OCI-LY1 (cell line): ENCODE results near the gene SYNE1.

Experiments used
- H2AFZ ChIP-seq: fragments of 200-600 bp; sonication (generic), shearing (Covaris generic); 2 replicates; pipeline ENCODE4 v1.6.0; 2014; ENCODE audit warnings: antibody characterized with exemption, mild to moderate bottlenecking, low read length
- H3F3A ChIP-seq: fragments of 200-600 bp; sonication (generic), shearing (Covaris generic); 2 replicates; pipeline ENCODE4 v1.6.0; 2014; ENCODE audit warnings: mild to moderate bottlenecking, antibody characterized with exemption, low read length, moderate library complexity; ENCODE audit not compliant: insufficient read depth
- H3K27ac ChIP-seq: fragments of 200-600 bp; sonication (generic); 2 replicates; pipeline ENCODE4 v1.5.1; 2014; ENCODE audit warnings: low read length, mixed run types, mild to moderate bottlenecking, low read depth; ENCODE audit not compliant: poor library complexity, severe bottlenecking
- H3K27me3 ChIP-seq: fragments of 200-600 bp; sonication (generic); 2 replicates; pipeline ENCODE4 v1.6.0; 2014; ENCODE audit warnings: antibody characterized with exemption, mild to moderate bottlenecking, low read length, moderate library complexity; ENCODE audit not compliant: insufficient read depth
- H3K36me3 ChIP-seq: fragments of 200-600 bp; sonication (generic); 2 replicates; pipeline ENCODE4 v1.6.1; 2014; ENCODE audit warnings: mild to moderate bottlenecking, antibody characterized with exemption, low read length, moderate library complexity, mixed read lengths; ENCODE audit not compliant: insufficient read depth
- H3K4me1 ChIP-seq: fragments of 200-600 bp; sonication (generic); 2 replicates; pipeline ENCODE4 v1.5.1; 2014; ENCODE audit warnings: mild to moderate bottlenecking, low read length, moderate library complexity; ENCODE audit not compliant: insufficient read depth, severe bottlenecking
- H3K4me2 ChIP-seq: fragments of 200-600 bp; sonication (generic), shearing (Covaris generic); 2 replicates; pipeline ENCODE4 v1.6.1; 2014; ENCODE audit warnings: low read length
- H3K4me3 ChIP-seq: fragments of 200-600 bp; sonication (generic); 2 replicates; pipeline ENCODE4 v1.5.1; 2014; ENCODE audit warnings: low read length, low read depth, mild to moderate bottlenecking, mixed read lengths; ENCODE audit not compliant: poor library complexity, severe bottlenecking
- H3K79me2 ChIP-seq: fragments of 200-600 bp; shearing (Covaris generic); 2 replicates; pipeline ENCODE4 v1.6.1; 2016; ENCODE audit warnings: mixed run types, low read length, mixed read lengths; ENCODE audit not compliant: insufficient read depth
- H3K9ac ChIP-seq: fragments of 200-600 bp; sonication (generic), shearing (Covaris generic); 2 replicates; pipeline ENCODE4 v1.6.1; 2014; ENCODE audit warnings: mild to moderate bottlenecking, low read length, mixed read lengths
- H3K9me2 ChIP-seq: fragments of 200-600 bp; sonication (generic), shearing (Covaris generic); 2 replicates; pipeline ENCODE4 v1.6.1; 2014; ENCODE audit warnings: low read depth, mild to moderate bottlenecking, low read length, mixed read lengths
- H3K9me3 ChIP-seq: fragments of 200-600 bp; shearing (Covaris generic); 2 replicates; pipeline ENCODE4 v1.6.1; 2014; ENCODE audit warnings: low read length, mixed read lengths
- H4K20me1 ChIP-seq: fragments of 200-600 bp; sonication (generic), shearing (Covaris generic); 2 replicates; pipeline ENCODE4 v1.6.0; 2016; ENCODE audit warnings: mild to moderate bottlenecking, low read length; ENCODE audit not compliant: insufficient read depth
- CTCF ChIP-seq: fragments of 200-600 bp; sonication (generic), shearing (Covaris generic); IDR thresholded peaks from 2 replicates; pipeline ENCODE4 v1.5.1; 2017; ENCODE audit warnings: mild to moderate bottlenecking, antibody characterized with exemption, low read length, moderate library complexity, mixed read lengths
- EZH2 ChIP-seq: fragments of 200-600 bp; sonication (generic), shearing (Covaris generic); IDR thresholded peaks from 2 replicates; pipeline ENCODE4 v1.8.0; 2017; ENCODE audit warnings: borderline replicate concordance, mixed run types, mild to moderate bottlenecking, antibody characterized with exemption, low read length, moderate library complexity, mixed read lengths

Gene SYNE1

GRCh38 chr6:152314483-152314832, 322.7 kb downstream of the SYNE1 start:
- H3K27me3 ChIP-seq: no peaks in the 10 kb centered on the region
- H3K4me1 ChIP-seq: peaks cover 8% of the 10 kb centered on the region
- no peaks in the 10 kb centered on the region for H3K9me3 ChIP-seq
- TF ChIP-seq CTCF (no peak), EZH2 (no peak)
- H3K9ac ChIP-seq: no peak overlapping the region
- no peaks in the 10 kb centered on the region for H3K79me2 ChIP-seq
- no peaks in the 10 kb centered on the region; the same call in 1 of the 2 replicates for H3K36me3 ChIP-seq
- no peak overlapping the region for H2AFZ ChIP-seq
- no peaks in the 10 kb centered on the region for H3F3A ChIP-seq
- H3K9me2 ChIP-seq: no peaks in the 10 kb centered on the region
- no peaks in the 10 kb centered on the region for H4K20me1 ChIP-seq
- H3K4me2 ChIP-seq: no peak overlapping the region
- no peak overlapping the region for H3K4me3 ChIP-seq
- no peak overlapping the region for H3K27ac ChIP-seq

GRCh38 chr6:152313542-152314482, 323.4 kb downstream of the SYNE1 start:
- H3K9ac ChIP-seq: no peak overlapping the region
- no peaks in the 10 kb centered on the region for H3K9me2 ChIP-seq
- no peaks in the 10 kb centered on the region for H3K9me3 ChIP-seq
- H3K4me3 ChIP-seq: no peak overlapping the region
- no peak overlapping the region for H3K27ac ChIP-seq
- no peaks in the 10 kb centered on the region; the same call in 1 of the 2 replicates for H3K36me3 ChIP-seq
- H3F3A ChIP-seq: no peaks in the 10 kb centered on the region
- no peak overlapping the region for H2AFZ ChIP-seq
- no peaks in the 10 kb centered on the region for H3K27me3 ChIP-seq
- H3K79me2 ChIP-seq: no peaks in the 10 kb centered on the region
- peaks cover 8% of the 10 kb centered on the region for H3K4me1 ChIP-seq
- no peak for TF ChIP-seq EZH2
- TF ChIP-seq CTCF: no peak
- H3K4me2 ChIP-seq: no peak overlapping the region
- H4K20me1 ChIP-seq: no peaks in the 10 kb centered on the region

GRCh38 chr6:152312434-152312833, 324.7 kb downstream of the SYNE1 start:
- H3K36me3 ChIP-seq: no peaks in the 10 kb centered on the region; the same call in 1 of the 2 replicates
- no peak overlapping the region for H3K9ac ChIP-seq
- no peaks in the 10 kb centered on the region for H3K9me3 ChIP-seq
- no peaks in the 10 kb centered on the region for H3K79me2 ChIP-seq
- H3K4me3 ChIP-seq: no peak overlapping the region
- no peak overlapping the region for H3K4me2 ChIP-seq
- H3K4me1 ChIP-seq: peaks cover 8% of the 10 kb centered on the region
- H3K9me2 ChIP-seq: no peaks in the 10 kb centered on the region
- TF ChIP-seq CTCF: no peak
- no peak for TF ChIP-seq EZH2
- H3K27ac ChIP-seq: no peak overlapping the region
- no peaks in the 10 kb centered on the region for H3K27me3 ChIP-seq
- H3F3A ChIP-seq: no peaks in the 10 kb centered on the region
- H4K20me1 ChIP-seq: no peaks in the 10 kb centered on the region
- H2AFZ ChIP-seq: no peak overlapping the region
